ENCODE data around the gene ALKAL2. TPM values are rescaled to one million over a fixed set of nuclear protein-coding genes. Genes with fewer than 3 reads are reported as not detected.

ALKAL2 gene
- total RNA-seq, 4 donors from 2014 or later, result 4.8 TPM; not detected in 3

- WGBS, 2 donors, result 82 to 100% methylated on average over 2 to 3 of the region's 4 CpGs
Observed at GRCh38 chr2:283996-284794, 3.7 kb downstream of the ALKAL2 start.

GRCh38 chr2:282371-283263, 5.3 kb downstream of the ALKAL2 start:
- no peak overlapping the region for H3K4me3 ChIP-seq
- TF ChIP-seq CTCF (IDR thresholded peaks at IDR 0.05) (no peak), POLR2A (IDR thresholded peaks at IDR 0.05) (no peak)
- no peak overlapping the region for H3K27ac ChIP-seq
- DNase-seq, result no peak
- no peaks in the 10 kb centered on the region for H3K9me3 ChIP-seq
- H3K27me3 ChIP-seq, result peaks cover 0 to 11% (median 0%) of the 10 kb centered on the region in 4 donors
- WGBS, 2 donors, result 95% methylated on average over 12 of the region's 12 CpGs
- intact Hi-C loops (cut with DNase I), result no loop called here
- peaks cover 10 to 57% (median 18%) of the 10 kb centered on the region in 3 donors for H3K36me3 ChIP-seq
- H3K4me1 ChIP-seq, result peaks cover 6 to 10% (median 6%) of the 10 kb centered on the region in 3 donors

More at GRCh38 chr2:283996-284794, 3.7 kb downstream of the ALKAL2 start:
- H3K4me1 ChIP-seq, result peaks cover 9 to 25% (median 22%) of the 10 kb centered on the region in 3 donors
- H3K36me3 ChIP-seq, result peaks cover 6 to 41% (median 10%) of the 10 kb centered on the region in 3 donors
- TF ChIP-seq POLR2A (IDR thresholded peaks at IDR 0.05) (no peak), CTCF (IDR thresholded peaks at IDR 0.05) (no peak)
- no peak for DNase-seq
- intact Hi-C loops (cut with DNase I), result no loop called here
- H3K4me3 ChIP-seq, result no peak overlapping the region
- peaks cover 0 to 26% (median 4%) of the 10 kb centered on the region in 4 donors for H3K27me3 ChIP-seq
- no peak overlapping the region for H3K27ac ChIP-seq
- H3K9me3 ChIP-seq, result no peaks in the 10 kb centered on the region

- 95 to 99% methylated on average over 8 to 9 of the region's 9 CpGs for WGBS, 2 donors
- DNase-seq, result no peak
Observed at GRCh38 chr2:281381-281780, 6.5 kb downstream of the ALKAL2 start.

GRCh38 chr2:280650-281110, 7.2 kb downstream of the ALKAL2 start:
- H3K27me3 ChIP-seq, result no peaks in the 10 kb centered on the region
- H3K4me1 ChIP-seq, result no peaks in the 10 kb centered on the region
- TF ChIP-seq CTCF (IDR thresholded peaks at IDR 0.05) (no peak), POLR2A (IDR thresholded peaks at IDR 0.05) (no peak)
- H3K9me3 ChIP-seq, result no peaks in the 10 kb centered on the region
- H3K27ac ChIP-seq, result no peak overlapping the region
- no peak overlapping the region for H3K4me3 ChIP-seq
- intact Hi-C loops (cut with DNase I), result no loop called here
- 77 to 97% methylated on average over 3 to 4 of the region's 7 CpGs for WGBS, 2 donors
- peaks cover 10 to 76% (median 33%) of the 10 kb centered on the region in 3 donors for H3K36me3 ChIP-seq
- no peak for DNase-seq

More at GRCh38 chr2:281381-281780, 6.5 kb downstream of the ALKAL2 start:
- no peaks in the 10 kb centered on the region for H3K9me3 ChIP-seq
- no peak for TF ChIP-seq POLR2A (IDR thresholded peaks at IDR 0.05)
- TF ChIP-seq CTCF (IDR thresholded peaks at IDR 0.05), result no peak
- no peaks in the 10 kb centered on the region for H3K4me1 ChIP-seq
- H3K27me3 ChIP-seq, result no peaks in the 10 kb centered on the region
- no peak overlapping the region for H3K4me3 ChIP-seq
- intact Hi-C loops (cut with DNase I), result no loop called here
- no peak overlapping the region for H3K27ac ChIP-seq
- peaks cover 10 to 69% (median 27%) of the 10 kb centered on the region in 3 donors for H3K36me3 ChIP-seq
